PC-3 (cell line): ENCODE results near the gene CAPN12. TPM values are rescaled to one million over a fixed set of nuclear protein-coding genes. Genes with fewer than 3 reads are reported as not detected.

Experiments used
- ATAC-seq: fragments of 200-7000 bp; cut with Tn5 transposase; 2 replicates; pipeline ENCODE4 v1.9.1; 2020; ENCODE audit warnings: mild to moderate bottlenecking, moderate library complexity
- BruUV-seq: library from RNA; stranded (reverse); fragments of 400-500 nt; replicated peaks from 2 replicates; lab custom pipeline; 2021; lab: Mats Ljungman, UMichigan
- CTCF ChIA-PET: fragments of 300-600 bp; sonication (Branson Sonifier 250); formaldehyde crosslinking; loops from one replicate; lab custom pipeline; 2022; ENCODE audit warnings: antibody characterized with exemption; lab: Charles Lee
- POLR2A ChIA-PET: fragments of 300-600 bp; sonication (Branson Sonifier 250); formaldehyde crosslinking; loops from one replicate; lab custom pipeline; 2022; ENCODE audit warnings: antibody characterized with exemption; ENCODE audit not compliant: unreplicated experiment; lab: Charles Lee
- DNase-seq: peaks from one replicate; pipeline ENCODE4 v3.0.0-alpha.2; 2015
- H2AFZ ChIP-seq: fragments of 300-600 bp; sonication (generic); 2 replicates; pipeline ENCODE4 v1.6.0; 2016; ENCODE audit warnings: antibody characterized with exemption, low read length
- H3F3A ChIP-seq: fragments of 300-600 bp; sonication (generic); one replicate; pipeline ENCODE4 v1.6.0; 2017; ENCODE audit warnings: antibody characterized with exemption, low read length, control low read depth, mild to moderate bottlenecking; ENCODE audit not compliant: unreplicated experiment
- H3K27ac ChIP-seq: fragments of 300-600 bp; sonication (generic); 2 replicates; pipeline ENCODE4 v1.5.1; 2016; ENCODE audit warnings: mild to moderate bottlenecking, low read length
- H3K27me3 ChIP-seq: fragments of 300-600 bp; sonication (generic); 2 replicates; pipeline ENCODE4 v1.6.1; 2016; ENCODE audit warnings: low read length, mixed read lengths
- H3K36me3 ChIP-seq: fragments of 300-600 bp; sonication (generic); 2 replicates; pipeline ENCODE4 v1.6.1; 2016; ENCODE audit warnings: low read depth, mixed run types, low read length, mixed read lengths
- H3K4me1 ChIP-seq: fragments of 300-600 bp; sonication (generic); 2 replicates; pipeline ENCODE4 v1.5.1; 2016; ENCODE audit warnings: low read length; ENCODE audit not compliant: insufficient read depth
- H3K4me2 ChIP-seq: fragments of 300-600 bp; sonication (generic); 2 replicates; pipeline ENCODE4 v1.6.0; 2016; ENCODE audit warnings: low read length
- H3K4me3 ChIP-seq: fragments of 300-600 bp; sonication (generic); 2 replicates; pipeline ENCODE4 v1.5.1; 2016; ENCODE audit warnings: mild to moderate bottlenecking, low read length, mixed read lengths
- H3K79me2 ChIP-seq: fragments of 300-600 bp; sonication (generic); 2 replicates; pipeline ENCODE4 v1.6.1; 2017; ENCODE audit warnings: low read length, mixed read lengths
- H3K9ac ChIP-seq: fragments of 300-600 bp; sonication (generic); 2 replicates; pipeline ENCODE4 v1.6.0; 2016; ENCODE audit warnings: mild to moderate bottlenecking, low read length
- H3K9me2 ChIP-seq: fragments of 300-600 bp; sonication (generic); replicated peaks from 2 replicates; pipeline ENCODE4 v1.6.1; 2016; ENCODE audit warnings: mixed run types, low read length, mixed read lengths
- H3K9me3 ChIP-seq: fragments of 300-600 bp; sonication (generic); 2 replicates; pipeline ENCODE4 v1.6.1; 2016; ENCODE audit warnings: low read length, mixed read lengths
- H4K20me1 ChIP-seq: fragments of 300-600 bp; sonication (generic); 2 replicates; pipeline ENCODE4 v1.6.1; 2016; ENCODE audit warnings: low read length, mixed read lengths
- CTCF ChIP-seq: fragments of 300-600 bp; sonication (generic); conservative IDR thresholded peaks from 2 replicates; pipeline ENCODE4 v1.5.1; 2017; ENCODE audit warnings: antibody characterized with exemption, low read depth, mild to moderate bottlenecking, low read length
- EZH2 ChIP-seq: fragments of 300-600 bp; sonication (generic); IDR thresholded peaks from one replicate; pipeline ENCODE4 v1.6.1; 2017; ENCODE audit warnings: antibody characterized with exemption, mild to moderate bottlenecking, low read length; ENCODE audit not compliant: unreplicated experiment
- EZH2phosphoT487 ChIP-seq: fragments of 300-600 bp; sonication (generic); IDR thresholded peaks from 2 replicates; pipeline ENCODE4 v1.6.1; 2018; ENCODE audit warnings: mild to moderate bottlenecking, antibody characterized with exemption, low read length, borderline replicate concordance
- intact Hi-C: fragments of 100-400 bp; cut with micrococcal nuclease; formaldehyde crosslinking; loops from 2 replicates; pipeline ENCODE4 v1.9.0; 2023
- total RNA-seq: library from RNA; depleted of rRNA; stranded (reverse); fragments of >200 nt; gene quantifications from 2 replicates; pipeline ENCODE4 v1.2.3, GENCODE V29; 2014

CAPN12 gene
- total RNA-seq, 1 experiment from 2014 or later: 3.8 TPM

GRCh38 chr19:38710416-38710702, 33.9 kb downstream of the CAPN12 start:
- Histone ChIP-seq H3K36me3 (peaks cover 88% of the 10 kb centered on the region), H3K9me2 (no peaks in the 10 kb centered on the region), H3K27me3 (no peaks in the 10 kb centered on the region), H3K4me3 (no peak overlapping the region), H3K9me3 (no peaks in the 10 kb centered on the region), H4K20me1 (no peaks in the 10 kb centered on the region), H3K79me2 (peaks cover 16% of the 10 kb centered on the region; the same call in 1 of the 2 replicates), H3K27ac (no peak overlapping the region), H3F3A (peaks cover 3% of the 10 kb centered on the region), H3K4me2 (no peak overlapping the region), H3K4me1 (peaks cover 22% of the 10 kb centered on the region), H2AFZ (no peak overlapping the region), H3K9ac (no peak overlapping the region)
- BruUV-seq: no TSS peak
- ATAC-seq: no peak
- CTCF ChIA-PET: no interaction called here
- POLR2A ChIA-PET: interaction anchor here (0.6 kb wide), 1 partner anchor 368 kb away, joined by 3 read pairs; no protein-coding TSS in a partner anchor
- no peak for DNase-seq
- TF ChIP-seq EZH2phosphoT487: no peak
- TF ChIP-seq CTCF: no peak
- no peak for TF ChIP-seq EZH2
- intact Hi-C loops: no loop called here

- no peak for DNase-seq
- H3K4me3 ChIP-seq: no peak overlapping the region
- CTCF ChIA-PET: no interaction called here
- H3K4me2 ChIP-seq: no peak overlapping the region
- H2AFZ ChIP-seq: no peak overlapping the region
- H4K20me1 ChIP-seq: no peaks in the 10 kb centered on the region
- H3F3A ChIP-seq: peaks cover 3% of the 10 kb centered on the region
- no peak overlapping the region for H3K27ac ChIP-seq
- no peaks in the 10 kb centered on the region for H3K9me3 ChIP-seq
- peaks cover 91% of the 10 kb centered on the region for H3K36me3 ChIP-seq
- BruUV-seq: no TSS peak
- intact Hi-C loops: loop anchor here (10.0 kb wide), 1 partner anchor 55 kb away; no protein-coding TSS in a partner anchor
- H3K4me1 ChIP-seq: peaks cover 22% of the 10 kb centered on the region
- TF ChIP-seq EZH2phosphoT487 (no peak), CTCF (no peak)
- ATAC-seq: no peak
- H3K9me2 ChIP-seq: no peaks in the 10 kb centered on the region
- POLR2A ChIA-PET: interaction anchor here (0.6 kb wide), 1 partner anchor 368 kb away, joined by 3 read pairs; no protein-coding TSS in a partner anchor
- no peaks in the 10 kb centered on the region for H3K27me3 ChIP-seq
- H3K79me2 ChIP-seq: peaks cover 19% of the 10 kb centered on the region; the same call in 1 of the 2 replicates
- H3K9ac ChIP-seq: no peak overlapping the region
Measured at GRCh38 chr19:38709671-38710415, 34.4 kb downstream of the CAPN12 start.

- Histone ChIP-seq H3K9me2 (no peaks in the 10 kb centered on the region), H3K9ac (no peak overlapping the region), H3K27ac (no peak overlapping the region), H3K4me1 (peaks cover 22% of the 10 kb centered on the region), H3F3A (peaks cover 3% of the 10 kb centered on the region), H3K4me3 (no peak overlapping the region), H3K79me2 (peaks cover 26% of the 10 kb centered on the region; the same call in 1 of the 2 replicates), H2AFZ (no peak overlapping the region), H4K20me1 (no peaks in the 10 kb centered on the region), H3K9me3 (no peaks in the 10 kb centered on the region), H3K36me3 (peaks cover 90% of the 10 kb centered on the region), H3K4me2 (no peak overlapping the region), H3K27me3 (no peaks in the 10 kb centered on the region)
- intact Hi-C loops: loop anchor here (10.0 kb wide), 1 partner anchor 54 kb away; no protein-coding TSS in a partner anchor
- no TSS peak for BruUV-seq
- POLR2A ChIA-PET: no interaction called here
- DNase-seq (no peak), ATAC-seq (no peak)
- CTCF ChIA-PET: no interaction called here
- TF ChIP-seq EZH2: no peak
- no peak for TF ChIP-seq EZH2phosphoT487
- TF ChIP-seq CTCF: no peak
Measured at GRCh38 chr19:38709119-38709518, 35.2 kb downstream of the CAPN12 start.
